Right lobe of liver (tissue), 4 donors: Measurements from ENCODE around the gene AMER2.

Experiments
- CTCF ChIP-seq, 4 donors: fragments of 200-600 bp in 3 of 4; fragments of 450-650 bp in 1 of 4; IDR thresholded peaks; one replicate each; pipeline versions ENCODE4 v1.5.1 to v1.8.0; 2016 to 2022; ENCODE audit warnings: antibody characterized with exemption in 4 of 4, mild to moderate bottlenecking in 2 of 4
- POLR2A ChIP-seq: fragments of 450-650 bp; IDR thresholded peaks from one replicate; pipeline ENCODE4 v1.6.1; 2017; ENCODE audit warnings: antibody characterized with exemption, mild to moderate bottlenecking
- donor health status: DM: no; HTN: no; CAD: no.
- donor health status: DM: no; HTN: no; CAD: no.
- donor health status: DM: no; HTN: yes; CAD: no.

- no peak for TF ChIP-seq CTCF (IDR thresholded peaks at IDR 0.05)
- TF ChIP-seq POLR2A, result no peak
These were observed 945 bp downstream of the AMER2 start for GRCh38 chr13:25171170-25171516.
